Dedifferentiated amniotic fluid mesenchymal stem cell (primary cell): ENCODE results near the gene TNFAIP6.
"Not testable (repeated sequence)": the region's sequence is repeated elsewhere in the genome, so short reads cannot be mapped to it uniquely, and the experiment has no call there.

Experiments used
- DNase-seq: peaks from one replicate; pipeline ENCODE4 v3.0.0-alpha.2; 2016; ENCODE audit errors: extremely low spot score

TNFAIP6 gene

GRCh38 chr2:151357359-151357758 is at the start of gene TNFAIP6:
TNFAIP6 (plus strand) TSS chr2:151357592; CDS start chr2:151357667, 75 bp downstream.
- DNase-seq, result peak; percentile 96

GRCh38 chr2:151310313-151310712 is 47.1 kb upstream of the TNFAIP6 start:
- DNase-seq, result not testable (repeated sequence)

- DNase-seq, result not testable (repeated sequence)
Observed at GRCh38 chr2:151312440-151312839, 45.0 kb upstream of the TNFAIP6 start.

GRCh38 chr2:151315381-151315903 is 42.0 kb upstream of the TNFAIP6 start:
- no peak for DNase-seq

- no peak for DNase-seq
Observed at GRCh38 chr2:151325581-151326095, 31.8 kb upstream of the TNFAIP6 start.

GRCh38 chr2:151326554-151326953 is 30.8 kb upstream of the TNFAIP6 start:
- DNase-seq, result no peak

GRCh38 chr2:151329998-151330397 is 27.4 kb upstream of the TNFAIP6 start:
- no peak for DNase-seq

GRCh38 chr2:151333083-151333482 is 24.3 kb upstream of the TNFAIP6 start:
- DNase-seq, result no peak

GRCh38 chr2:151334082-151334815 is 23.1 kb upstream of the TNFAIP6 start:
- peak; percentile 83 for DNase-seq

- DNase-seq, result no peak
Observed at GRCh38 chr2:151336863-151337371, 20.5 kb upstream of the TNFAIP6 start.

- DNase-seq, result no peak
Observed at GRCh38 chr2:151337643-151338042, 19.7 kb upstream of the TNFAIP6 start.

GRCh38 chr2:151338115-151338514 is 19.3 kb upstream of the TNFAIP6 start:
- DNase-seq, result no peak

- no peak for DNase-seq
Observed at GRCh38 chr2:151343073-151343472, 14.3 kb upstream of the TNFAIP6 start.

GRCh38 chr2:151344191-151344590 is 13.2 kb upstream of the TNFAIP6 start:
- DNase-seq, result not testable (repeated sequence)

GRCh38 chr2:151344906-151345305 is 12.5 kb upstream of the TNFAIP6 start:
- DNase-seq, result no peak

- DNase-seq, result no peak
Observed at GRCh38 chr2:151347294-151347693, 10.1 kb upstream of the TNFAIP6 start.

GRCh38 chr2:151347906-151348305 is 9.5 kb upstream of the TNFAIP6 start:
- no peak for DNase-seq

- no peak for DNase-seq
Observed at GRCh38 chr2:151350579-151351195, 6.7 kb upstream of the TNFAIP6 start.

GRCh38 chr2:151353995-151354394 is 3.4 kb upstream of the TNFAIP6 start:
- no peak for DNase-seq

- no peak for DNase-seq
Observed at GRCh38 chr2:151354807-151355206, 2.6 kb upstream of the TNFAIP6 start.

GRCh38 chr2:151358166-151358970 is 976 bp downstream of the TNFAIP6 start:
- no peak for DNase-seq
